ENCODE results near the gene HPS6.

Gene HPS6

DNA sequence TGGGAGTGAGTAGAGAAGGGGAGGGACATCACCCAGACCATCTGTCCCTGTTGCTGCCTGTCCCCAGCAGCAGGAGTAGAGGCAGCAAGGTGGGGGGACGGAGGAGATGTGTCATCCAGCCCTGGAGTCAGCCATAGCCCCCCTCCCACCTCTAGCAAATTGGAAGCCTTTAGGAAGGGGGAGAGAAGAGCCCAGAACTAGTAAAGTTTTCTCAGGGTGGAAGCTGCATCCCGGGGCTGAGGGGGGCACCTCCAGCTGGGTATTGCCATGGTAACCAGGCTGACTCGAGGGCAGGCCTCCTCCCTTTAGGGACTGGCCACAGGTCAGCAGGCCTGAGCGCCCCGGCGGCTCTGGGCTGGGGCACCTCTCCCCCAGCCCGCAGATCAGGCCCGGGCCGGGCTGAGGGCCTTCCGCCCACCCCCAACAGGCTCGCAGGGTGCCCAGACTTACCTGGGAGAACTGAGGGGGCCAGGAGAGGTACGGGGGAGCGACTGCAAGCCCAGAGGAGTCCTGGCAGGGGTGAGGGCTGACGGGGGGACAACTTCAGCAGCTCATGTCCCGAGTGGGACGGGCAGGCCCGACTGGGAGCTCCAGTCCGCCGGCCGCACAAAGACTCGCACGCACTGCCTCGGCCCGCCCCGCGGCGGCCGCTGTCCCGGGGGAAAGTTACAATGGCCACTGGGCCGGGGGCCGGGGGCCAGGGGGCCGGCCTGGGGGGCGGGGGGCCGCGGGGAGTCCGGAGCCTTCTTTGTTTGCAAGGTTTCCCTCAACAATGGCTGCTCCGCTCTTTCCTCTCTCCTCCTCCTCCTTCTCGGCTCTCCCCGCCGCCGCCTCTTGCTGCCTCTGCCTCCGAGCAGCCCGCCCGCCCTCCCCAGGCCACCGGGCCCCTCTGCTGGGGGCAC, 49.1 kb downstream of the HPS6 start:
- DNase-seq, result no peak
- H3K27me3 ChIP-seq, result no peaks in the 10 kb centered on the region
- no peaks in the 10 kb centered on the region for H3K9me3 ChIP-seq
- TF ChIP-seq, protein P1, sequence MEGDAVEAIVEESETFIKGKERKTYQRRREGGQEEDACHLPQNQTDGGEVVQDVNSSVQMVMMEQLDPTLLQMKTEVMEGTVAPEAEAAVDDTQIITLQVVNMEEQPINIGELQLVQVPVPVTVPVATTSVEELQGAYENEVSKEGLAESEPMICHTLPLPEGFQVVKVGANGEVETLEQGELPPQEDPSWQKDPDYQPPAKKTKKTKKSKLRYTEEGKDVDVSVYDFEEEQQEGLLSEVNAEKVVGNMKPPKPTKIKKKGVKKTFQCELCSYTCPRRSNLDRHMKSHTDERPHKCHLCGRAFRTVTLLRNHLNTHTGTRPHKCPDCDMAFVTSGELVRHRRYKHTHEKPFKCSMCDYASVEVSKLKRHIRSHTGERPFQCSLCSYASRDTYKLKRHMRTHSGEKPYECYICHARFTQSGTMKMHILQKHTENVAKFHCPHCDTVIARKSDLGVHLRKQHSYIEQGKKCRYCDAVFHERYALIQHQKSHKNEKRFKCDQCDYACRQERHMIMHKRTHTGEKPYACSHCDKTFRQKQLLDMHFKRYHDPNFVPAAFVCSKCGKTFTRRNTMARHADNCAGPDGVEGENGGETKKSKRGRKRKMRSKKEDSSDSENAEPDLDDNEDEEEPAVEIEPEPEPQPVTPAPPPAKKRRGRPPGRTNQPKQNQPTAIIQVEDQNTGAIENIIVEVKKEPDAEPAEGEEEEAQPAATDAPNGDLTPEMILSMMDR (IDR thresholded peaks at IDR 0.05; ENCODE audit: low read depth, low read length), result no peak
- peak overlapping the region; percentile 74 for H3K4me3 ChIP-seq (ENCODE audit: low read depth, low read length)
- peaks cover 23% of the 10 kb centered on the region for H3K4me1 ChIP-seq
- peaks cover 27% of the 10 kb centered on the region for H3K36me3 ChIP-seq

DNA sequence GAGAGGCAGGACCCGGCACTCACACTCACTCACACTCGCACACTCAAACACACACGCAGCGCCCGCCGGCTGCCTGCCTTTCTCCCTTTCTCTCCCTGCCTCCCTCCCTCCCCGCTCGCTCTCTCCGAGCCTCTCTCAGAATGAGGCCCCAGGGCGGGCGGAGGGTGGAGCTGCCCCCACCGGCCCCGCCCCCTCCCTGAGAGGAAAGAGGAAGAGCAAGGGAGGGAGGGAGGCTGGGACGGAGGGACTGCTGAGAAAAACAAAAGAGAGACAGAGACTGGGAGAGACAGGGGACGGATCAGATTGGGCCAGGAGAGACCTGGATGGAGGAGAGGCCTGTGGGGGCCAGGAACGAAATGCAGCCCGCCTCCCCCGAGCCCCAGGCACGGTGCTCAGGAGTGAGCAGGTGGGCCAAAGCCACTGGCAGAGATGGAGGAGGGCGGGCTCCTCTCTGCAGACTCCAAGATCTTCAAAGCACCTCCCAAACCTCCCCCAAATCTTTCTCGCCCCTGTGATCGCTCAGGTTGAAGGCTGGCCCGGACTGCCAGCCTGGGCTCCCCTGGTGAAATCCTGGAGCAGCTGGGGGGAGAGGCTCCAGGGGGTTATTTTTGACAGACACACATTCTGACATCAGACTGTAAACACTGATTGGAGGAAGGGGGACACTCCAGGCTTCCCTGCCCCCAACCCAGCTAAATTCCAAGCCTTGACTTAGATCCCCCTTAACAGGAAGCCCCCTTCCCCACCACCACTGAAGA, 49.9 kb downstream of the HPS6 start:
- TF ChIP-seq, protein P1 (IDR thresholded peaks at IDR 0.05; ENCODE audit: low read depth, low read length), result no peak
- peak; percentile 91 for DNase-seq
- peaks cover 23% of the 10 kb centered on the region for H3K4me1 ChIP-seq
- peak overlapping the region; percentile 74 for H3K4me3 ChIP-seq (ENCODE audit: low read depth, low read length)
- peaks cover 19% of the 10 kb centered on the region for H3K36me3 ChIP-seq
- H3K27me3 ChIP-seq, result no peaks in the 10 kb centered on the region
- H3K9me3 ChIP-seq, result no peaks in the 10 kb centered on the region

DNA sequence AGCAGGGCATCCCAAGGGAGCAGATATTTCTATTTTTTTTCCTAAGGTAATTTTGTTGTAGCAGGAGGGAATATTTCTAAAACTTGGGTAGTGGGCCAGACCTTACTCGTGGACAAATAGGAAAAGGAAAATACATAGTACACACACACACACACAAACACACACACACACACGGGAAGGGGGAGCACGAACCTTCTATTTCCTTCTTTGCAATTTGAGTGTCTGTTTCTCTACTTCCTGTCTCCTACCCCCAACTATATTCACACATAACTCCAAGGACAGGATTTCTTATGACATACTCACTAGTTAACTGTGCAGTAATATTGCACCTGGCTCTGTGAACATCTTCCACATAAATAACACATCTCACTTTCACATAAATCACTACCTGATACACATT, 50.6 kb downstream of the HPS6 start:
- Histone ChIP-seq H3K9me3 (no peaks in the 10 kb centered on the region), H3K36me3 (peaks cover 11% of the 10 kb centered on the region), H3K4me1 (peaks cover 23% of the 10 kb centered on the region), H3K4me3 (ENCODE audit: low read depth, low read length) (no peak overlapping the region), H3K27me3 (no peaks in the 10 kb centered on the region)
- no peak for DNase-seq
- TF ChIP-seq, protein P1 (IDR thresholded peaks at IDR 0.05; ENCODE audit: low read depth, low read length), result no peak

DNA sequence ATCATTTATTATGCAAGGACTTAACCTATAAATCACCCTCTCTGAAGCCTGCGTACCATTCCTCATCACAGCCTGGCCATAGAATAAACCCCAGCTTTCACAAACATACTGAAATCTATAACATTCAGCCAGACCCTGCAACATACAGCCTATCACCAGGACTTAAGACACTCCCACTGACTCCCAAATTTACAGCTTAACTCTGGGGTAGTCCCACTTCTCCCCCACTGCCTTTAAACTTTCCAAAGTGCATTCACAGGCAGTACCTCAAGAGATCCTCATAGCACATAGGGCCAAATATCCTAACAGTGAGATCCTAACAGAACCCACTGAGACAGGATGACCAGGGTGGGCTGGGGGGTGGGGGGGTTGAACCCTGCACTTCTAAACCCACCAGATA, 51.5 kb downstream of the HPS6 start:
- TF ChIP-seq, protein P1 (IDR thresholded peaks at IDR 0.05; ENCODE audit: low read depth, low read length), result no peak
- Histone ChIP-seq H3K4me3 (ENCODE audit: low read depth, low read length) (peak overlapping the region; percentile 90), H3K4me1 (peaks cover 28% of the 10 kb centered on the region)

More for the DNA sequence above, 51.5 kb downstream of the HPS6 start:
- no peak for DNase-seq
- Histone ChIP-seq H3K36me3 (peaks cover 2% of the 10 kb centered on the region), H3K27me3 (no peaks in the 10 kb centered on the region), H3K9me3 (no peaks in the 10 kb centered on the region)

Measured in BE2C (cell line).